Sigmoid colon (tissue), 7 donors: Measurements from ENCODE around the gene SLC31A2. TPM values are rescaled to one million over a fixed set of nuclear protein-coding genes. Genes with fewer than 3 reads are reported as not detected.
"Not testable (repeated sequence)": the region's sequence is repeated elsewhere in the genome, so short reads cannot be mapped to it uniquely, and the experiment has no call there.

ENCODE experiments used
- DNase-seq: peaks from one replicate; pipeline ENCODE4 v3.0.0-alpha.2; 2019
- H3K27ac ChIP-seq, 4 donors: fragments of 200-600 bp; sonication (generic); one replicate each; pipeline ENCODE4 v1.5.1; 2016 to 2019; ENCODE audit warnings: mild to moderate bottlenecking in 1 of 4
- H3K27me3 ChIP-seq, 3 donors: fragments of 200-600 bp; sonication (generic); one replicate each; pipeline ENCODE4 v1.5.1; 2019; ENCODE audit warnings: mild to moderate bottlenecking in 1 of 3
- H3K36me3 ChIP-seq, 4 donors: fragments of 200-600 bp; sonication (generic); one replicate each; pipeline ENCODE4 v1.5.1; 2016 to 2019
- H3K4me1 ChIP-seq, 4 donors: fragments of 200-600 bp; sonication (generic); one replicate each; pipeline ENCODE4 v1.5.1; 2017 to 2019
- H3K4me3 ChIP-seq, 4 donors: fragments of 200-600 bp; sonication (generic); one replicate each; pipeline ENCODE4 v1.5.1; 2017 to 2019; ENCODE audit warnings: mild to moderate bottlenecking in 2 of 4, moderate library complexity in 1 of 4
- H3K9me3 ChIP-seq, 4 donors: fragments of 200-600 bp in 3 of 4; sonication (generic) in 3 of 4; one replicate each; pipeline versions ENCODE4 v1.5.1 to v1.6.1; 2013 to 2019
- CTCF ChIP-seq, 4 experiments: fragments of 450-650 bp in 3 of 4; fragments of 200-600 bp in 1 of 4; IDR thresholded peaks; one replicate each; pipeline ENCODE4 v1.5.1; 2016 to 2019; ENCODE audit warnings: antibody characterized with exemption in 4 of 4, mild to moderate bottlenecking in 3 of 4, moderate library complexity in 2 of 4
- EP300 ChIP-seq, 4 donors: sonication (generic); formaldehyde crosslinking; IDR thresholded peaks; one replicate each; pipeline ENCODE4 v1.6.1; 2017; ENCODE audit warnings: antibody characterized with exemption in 4 of 4
- POLR2A ChIP-seq, 2 donors: fragments of 450-650 bp; IDR thresholded peaks; one replicate each; pipeline ENCODE4 v1.6.1; 2016; ENCODE audit warnings: antibody characterized with exemption in 2 of 2, mild to moderate bottlenecking in 2 of 2, moderate library complexity in 2 of 2
- POLR2AphosphoS5 ChIP-seq, 4 donors: sonication (generic); formaldehyde crosslinking; IDR thresholded peaks; one replicate each; pipeline ENCODE4 v1.6.1; 2017; ENCODE audit warnings: antibody characterized with exemption in 4 of 4
- WGBS, 2 donors: extraction: QIAGEN DNeasy Blood & Tissue Kit; methylation state at CpG; one replicate each; pipeline ENCODE4 v1.1.7; 2013; 5-methylcytosine and 5-hydroxymethylcytosine counted together
- intact Hi-C: fragments of 100-400 bp; cut with DNase I; formaldehyde crosslinking; loops from one replicate; pipeline ENCODE4 v1.15.1; 2023
- polyA plus RNA-seq, 3 donors: library from polyadenylated mRNA; stranded (reverse); fragments of 200-250 nt; gene quantifications; one replicate each; pipeline ENCODE4 v1.2.3, GENCODE V29; 2013
- total RNA-seq, 4 donors: library from RNA; depleted of rRNA; stranded (reverse); fragments of >200 nt; gene quantifications; one replicate each; pipeline ENCODE4 v1.1.0, GENCODE V29; 2016
- donor health status: healthy with polysubstance abuse.
- donor health status: Bipolar disorder and iron deficiency.
- donor health status: healthy.

Gene SLC31A2
- total and polyA plus RNA-seq, 7 donors, result 4.5 to 19.9 (median 10.8) TPM

GRCh38 chr9:113143432-113144227 lies 7.2 kb upstream of the SLC31A2 start:
- 60 to 84% methylated on average over 5 of the region's 5 CpGs for WGBS, 2 donors
- H3K4me1 ChIP-seq, result no peaks in the 10 kb centered on the region
- intact Hi-C loops, result no loop called here
- TF ChIP-seq POLR2A (IDR thresholded peaks at IDR 0.05) (no peak), POLR2AphosphoS5 (IDR thresholded peaks at IDR 0.05) (no peak), CTCF (IDR thresholded peaks at IDR 0.05) (no peak), EP300 (IDR thresholded peaks at IDR 0.05) (no peak)
- H3K36me3 ChIP-seq, result no peaks in the 10 kb centered on the region
- no peak overlapping the region for H3K27ac ChIP-seq
- DNase-seq, result no peak
- H3K9me3 ChIP-seq, result peaks cover 0 to 2% (median 0%) of the 10 kb centered on the region in 4 donors
- no peaks in the 10 kb centered on the region for H3K27me3 ChIP-seq
- no peak overlapping the region for H3K4me3 ChIP-seq

- no peaks in the 10 kb centered on the region for H3K36me3 ChIP-seq
- no peaks in the 10 kb centered on the region for H3K9me3 ChIP-seq
- DNase-seq, result no peak
- peaks cover 0 to 23% (median 14%) of the 10 kb centered on the region in 4 donors for H3K4me1 ChIP-seq
- no peak overlapping the region for H3K4me3 ChIP-seq
- H3K27me3 ChIP-seq, result no peaks in the 10 kb centered on the region
- 93 to 95% methylated on average over 6 of the region's 6 CpGs for WGBS, 2 donors
- intact Hi-C loops, result no loop called here
- no peak overlapping the region for H3K27ac ChIP-seq
- TF ChIP-seq POLR2AphosphoS5 (IDR thresholded peaks at IDR 0.05) (no peak), EP300 (IDR thresholded peaks at IDR 0.05) (no peak), POLR2A (IDR thresholded peaks at IDR 0.05) (no peak), CTCF (IDR thresholded peaks at IDR 0.05) (no peak)
These were observed 2.5 kb upstream of the SLC31A2 start for GRCh38 chr9:113148372-113148705.

GRCh38 chr9:113148781-113149510 lies 1.9 kb upstream of the SLC31A2 start:
- TF ChIP-seq POLR2AphosphoS5 (IDR thresholded peaks at IDR 0.05), result no peak
- TF ChIP-seq POLR2A (IDR thresholded peaks at IDR 0.05), result no peak
- TF ChIP-seq EP300 (IDR thresholded peaks at IDR 0.05), result no peak
- intact Hi-C loops, result no loop called here
- 87 to 90% methylated on average over 8 of the region's 8 CpGs for WGBS, 2 donors

GRCh38 chr9:113149561-113149960 lies 1.2 kb upstream of the SLC31A2 start:
- DNase-seq, H3K4me3 ChIP-seq, H3K36me3 ChIP-seq, H3K27ac ChIP-seq, H3K9me3 ChIP-seq, intact Hi-C loops, H3K27me3 ChIP-seq: not testable (repeated sequence)
- H3K4me1 ChIP-seq, result peaks cover 0 to 23% (median 14%) of the 10 kb centered on the region in 4 donors
- 95 to 96% methylated on average over 10 of the region's 10 CpGs for WGBS, 2 donors

More at GRCh38 chr9:113148781-113149510, 1.9 kb upstream of the SLC31A2 start:
- H3K9me3 ChIP-seq, result no peaks in the 10 kb centered on the region
- H3K4me1 ChIP-seq, result peaks cover 0 to 23% (median 14%) of the 10 kb centered on the region in 4 donors
- H3K27me3 ChIP-seq, result no peaks in the 10 kb centered on the region
- no peak overlapping the region for H3K27ac ChIP-seq
- H3K4me3 ChIP-seq, result no peak overlapping the region
- DNase-seq, result no peak
- no peaks in the 10 kb centered on the region for H3K36me3 ChIP-seq

GRCh38 chr9:113151696-113152630 lies 1.2 kb downstream of the SLC31A2 start:
- H3K9me3 ChIP-seq, result no peaks in the 10 kb centered on the region
- peaks cover 0 to 23% (median 14%) of the 10 kb centered on the region in 4 donors for H3K4me1 ChIP-seq
- H3K27ac ChIP-seq, result peak overlapping the region; percentile 75 to 88 (median 83)
- peak overlapping the region; percentile 63 to 97 (median 82) for H3K4me3 ChIP-seq
- H3K27me3 ChIP-seq, result no peaks in the 10 kb centered on the region
- no peak for DNase-seq
- no peaks in the 10 kb centered on the region for H3K36me3 ChIP-seq
- WGBS, 2 donors, result 39 to 64% methylated on average over 11 of the region's 11 CpGs
- no peak for TF ChIP-seq CTCF (IDR thresholded peaks at IDR 0.05)
- TF ChIP-seq EP300 (IDR thresholded peaks at IDR 0.05), result no peak
- TF ChIP-seq POLR2A (IDR thresholded peaks at IDR 0.05), result no peak
- TF ChIP-seq POLR2AphosphoS5 (IDR thresholded peaks at IDR 0.05), result no peak
- intact Hi-C loops, result loop anchor here (5.0 kb wide), 1 partner anchor 70 kb away; the partner anchor contains the start of genes FKBP15 and SLC31A1
